Midbrain (tissue), 1 donor: Measurements from ENCODE around the gene PRSS36.
A peak's percentile ranks its signal among the peaks of the same experiment; 100 is the strongest.

ENCODE experiments used
- DNase-seq: peaks from one replicate; lab custom pipeline; 2025; lab: John Stamatoyannopoulos, UW

The PRSS36 gene

GRCh38 chr16:31099860-31100638 lies 49.8 kb downstream of the PRSS36 start:
- no peak for DNase-seq

GRCh38 chr16:31094424-31095120 lies 55.3 kb downstream of the PRSS36 start, which contains the start of gene VKORC1:
Gene VKORC1, minus strand, starts transcription at chr16:31094797. Its CDS starts 68 bp downstream, at chr16:31094729.
- peak; percentile 91 for DNase-seq

- no peak for DNase-seq
Observed at GRCh38 chr16:31094088-31094423, 55.8 kb downstream of the PRSS36 start.

- peak; percentile 62 for DNase-seq
Observed at GRCh38 chr16:31093132-31093703, 56.6 kb downstream of the PRSS36 start.

- DNase-seq, result no peak
Observed at GRCh38 chr16:31092330-31092729, 57.5 kb downstream of the PRSS36 start.

- DNase-seq, result no peak
Observed at GRCh38 chr16:31090540-31090939, 59.3 kb downstream of the PRSS36 start.

- DNase-seq, result no peak
Observed at GRCh38 chr16:31089199-31089598, 60.7 kb downstream of the PRSS36 start.
